ENCODE measurements around the gene MTR. TPM values are rescaled to one million over a fixed set of nuclear protein-coding genes. Genes with fewer than 3 reads are reported as not detected.
A peak's percentile ranks its signal among the peaks of the same experiment; 100 is the strongest.

MTR gene
- total and polyA plus RNA-seq, 9 of the 15 experiments (the other 6 are each of a cell fraction or from before 2014, with no cell fraction given) = 3.4 to 44.3 (median 20.3) TPM

GRCh38 chr1:236753516-236753915, 41.6 kb upstream of the MTR start:
- DNase-seq (ENCODE audit: extremely low read depth in 1 of 4, low spot score in 3 of 4) = peak; percentile 33 to 64 (median 44)
- ATAC-seq = peak; percentile 93
- FAIRE-seq = peak; percentile 79
- H3K79me2 ChIP-seq (ENCODE audit: control insufficient read depth, insufficient read depth, low read length) = no peaks in the 10 kb centered on the region
- H3K27me3 ChIP-seq (ENCODE audit: control insufficient read depth in 2 of 2, insufficient read depth in 2 of 2, low read length in 2 of 2) = peaks cover 0 to 16% of the 10 kb centered on the region in 2 experiments; a peak in 4 of 5 replicates
- in situ Hi-C loops (cut with MboI) (no loop called here), intact Hi-C loops (cut with micrococcal nuclease) (loop anchor here (2.0 to 10.0 kb wide), 6 partner anchors 203 to 809 kb away; partner anchors contain the start of gene RYR2)
- peak overlapping the region; percentile 40 for H3K4me2 ChIP-seq (ENCODE audit: insufficient read depth, low read length)
- H3K27ac ChIP-seq (ENCODE audit: extremely low read depth, low read depth, low read length) = no peak overlapping the region
- H3K9me1 ChIP-seq (ENCODE audit: control insufficient read depth, insufficient read depth, low read length) = no peaks in the 10 kb centered on the region
- BruUV-seq (replicated peaks) = no TSS peak
- peak overlapping the region in 1 of 2 experiments; percentile 57; a peak in 2 of 4 replicates for H3K9ac ChIP-seq (ENCODE audit: insufficient read depth in 1 of 2, low read depth in 2 of 2, low read length in 2 of 2)
- no peaks in the 10 kb centered on the region for H3K36me3 ChIP-seq (ENCODE audit: control insufficient read depth, insufficient read depth, low read length)
- no peak overlapping the region for H3K4me3 ChIP-seq
- peaks cover 10 to 13% of the 10 kb centered on the region in 2 experiments for H3K4me1 ChIP-seq (replicated peaks in 1 of 2; ENCODE audit: control insufficient read depth in 2 of 2, insufficient read depth in 2 of 2, low read length in 2 of 2)
- H3K9me3 ChIP-seq (replicated peaks; ENCODE audit: control insufficient read depth, insufficient read depth, low read depth, low read length) = no peaks in the 10 kb centered on the region
- no peaks in the 10 kb centered on the region for H4K20me1 ChIP-seq (replicated peaks; ENCODE audit: control insufficient read depth, insufficient read depth, low read length)
- H2AFZ ChIP-seq (ENCODE audit: low read depth, low read length) = peak overlapping the region; percentile 48
- ChIA-PET CTCF (ENCODE audit: low intra/inter-chr PET ratio) (interaction anchor here (2.9 kb wide), 1 partner anchor 115 kb away, joined by 11 read pairs; no protein-coding TSS in a partner anchor), POLR2A (interaction anchor here (0.9 kb wide), 1 partner anchor 809 kb away, joined by 3 read pairs; no protein-coding TSS in a partner anchor)
- 20% methylated on average over 4 of the region's 5 CpGs for WGBS (ENCODE audit: insufficient coverage, low coverage, missing lambda C conversion rate)
- TF ChIP-seq DEAF1 (CRISPR knock-in tag; IDR thresholded peaks at IDR 0.05) (peak; percentile 22; the same call in 1 of the 2 replicates), SMAD1 (IDR thresholded peaks at IDR 0.05; ENCODE audit: low read depth, low read length, partially characterized antibody) (no peak), DNMT1 (IDR thresholded peaks at IDR 0.05) (no peak), RAD21 (CRISPR knock-in tag; conservative IDR thresholded peaks at IDR 0.05 in 1 of 2, IDR thresholded peaks at IDR 0.05 in 1 of 2) (peak; percentile 68 to 76), SMC3 (conservative IDR thresholded peaks at IDR 0.05; ENCODE audit: insufficient read depth, low read depth, low read length) (peak; percentile 41), CTCF (IDR thresholded peaks at IDR 0.05 in 2 of 3, conservative IDR thresholded peaks at IDR 0.05 in 1 of 3; ENCODE audit: insufficient read depth in 2 of 3, low read depth in 1 of 3, low read length in 3 of 3) (peak; percentile 62 to 71 (median 63)), DMBX1 (CRISPR knock-in tag; IDR thresholded peaks at IDR 0.05; ENCODE audit: borderline replicate concordance) (no peak), CC2D1A (IDR thresholded peaks at IDR 0.05) (0 out of 2 replicates have a peak, but pooled peaks have one; percentile 43), ZNF696 (CRISPR knock-in tag; conservative IDR thresholded peaks at IDR 0.05) (no peak)

Measured in K562 (cell line).